H9 (cell line): Measurements from ENCODE around the gene CUL4B. TPM values are rescaled to one million over a fixed set of nuclear protein-coding genes. Genes with fewer than 3 reads are reported as not detected.

ENCODE experiments used
- DNase-seq: peaks from one replicate; pipeline ENCODE4 v3.0.0-alpha.2; 2017
- H2AFZ ChIP-seq: one replicate; pipeline ENCODE4 v1.6.1; 2013; ENCODE audit warnings: mild to moderate bottlenecking, low read length, control low read depth, moderate library complexity
- H2AK5ac ChIP-seq: 2 replicates; pipeline ENCODE4 v1.6.1; 2013; ENCODE audit warnings: low read length, control low read depth, mixed read lengths; ENCODE audit not compliant: insufficient read length
- H2BK120ac ChIP-seq: one replicate; pipeline ENCODE4 v1.6.1; 2013; ENCODE audit warnings: low read depth, mild to moderate bottlenecking, low read length, control low read depth, inconsistent platforms; ENCODE audit not compliant: poor library complexity, severe bottlenecking
- H2BK12ac ChIP-seq: 2 replicates; pipeline ENCODE4 v1.6.1; 2013; ENCODE audit warnings: low read length, control low read depth, mixed read lengths, low read depth; ENCODE audit not compliant: insufficient read length
- H2BK15ac ChIP-seq: 2 replicates; pipeline ENCODE4 v1.6.1; 2013; ENCODE audit warnings: low read depth, low read length, control low read depth
- H2BK20ac ChIP-seq: one replicate; pipeline ENCODE4 v1.6.1; 2013; ENCODE audit warnings: low read depth, mild to moderate bottlenecking, low read length, control low read depth, inconsistent platforms; ENCODE audit not compliant: poor library complexity, severe bottlenecking
- H2BK5ac ChIP-seq: 2 replicates; pipeline ENCODE4 v1.6.1; 2013; ENCODE audit warnings: low read length, control low read depth, mixed read lengths; ENCODE audit not compliant: insufficient read length
- H3K14ac ChIP-seq: 2 replicates; pipeline ENCODE4 v1.6.1; 2013; ENCODE audit warnings: low read length, control low read depth; ENCODE audit not compliant: insufficient read depth
- H3K18ac ChIP-seq: 2 replicates; pipeline ENCODE4 v1.6.1; 2013; ENCODE audit warnings: low read depth, mild to moderate bottlenecking, mixed read lengths, low read length, control low read depth; ENCODE audit not compliant: insufficient read length
- H3K23ac ChIP-seq: 2 replicates; pipeline ENCODE4 v1.6.1; 2013; ENCODE audit warnings: low read length, control low read depth, mixed read lengths, low read depth; ENCODE audit not compliant: insufficient read length
- H3K23me2 ChIP-seq: 2 replicates; pipeline ENCODE4 v1.6.1; 2013; ENCODE audit warnings: low read depth, mild to moderate bottlenecking, mixed read lengths, low read length, control low read depth; ENCODE audit not compliant: insufficient read length, poor library complexity, severe bottlenecking
- H3K27ac ChIP-seq: 2 replicates; pipeline ENCODE4 v1.5.1; 2013; ENCODE audit warnings: low read length, control low read depth, mixed read lengths, low read depth; ENCODE audit not compliant: insufficient read length
- H3K27me3 ChIP-seq: 2 replicates; pipeline ENCODE4 v1.6.1; 2013; ENCODE audit warnings: low read length, control low read depth, inconsistent platforms; ENCODE audit not compliant: insufficient read depth
- H3K4ac ChIP-seq: 2 replicates; pipeline ENCODE4 v1.6.1; 2013; ENCODE audit warnings: low read depth, mild to moderate bottlenecking, control low read depth, inconsistent platforms, low read length, moderate library complexity
- H3K4me1 ChIP-seq: 2 replicates; pipeline ENCODE4 v1.6.1; 2013; ENCODE audit warnings: low read length, control low read depth, inconsistent platforms; ENCODE audit not compliant: insufficient read depth
- H3K4me2 ChIP-seq: 2 replicates; pipeline ENCODE4 v1.6.1; 2013; ENCODE audit warnings: low read length, control low read depth, mixed read lengths; ENCODE audit not compliant: insufficient read length, insufficient read depth
- H3K56ac ChIP-seq: 2 replicates; pipeline ENCODE4 v1.6.1; 2013; ENCODE audit warnings: low read depth, mild to moderate bottlenecking, mixed read lengths, low read length, control low read depth; ENCODE audit not compliant: insufficient read length
- H3K79me1 ChIP-seq: 2 replicates; pipeline ENCODE4 v1.6.1; 2013; ENCODE audit warnings: low read depth, mild to moderate bottlenecking, moderate library complexity, low read length, control low read depth, inconsistent platforms; ENCODE audit not compliant: insufficient read depth, poor library complexity, severe bottlenecking
- H3K79me2 ChIP-seq: 2 replicates; pipeline ENCODE4 v1.6.1; 2013; ENCODE audit warnings: low read length, control low read depth, inconsistent platforms; ENCODE audit not compliant: insufficient read depth
- H3K9ac ChIP-seq: 2 replicates; pipeline ENCODE4 v1.6.1; 2013; ENCODE audit warnings: low read length, control low read depth, mixed read lengths; ENCODE audit not compliant: insufficient read length; ENCODE audit errors: extremely low read depth
- H3K9me3 ChIP-seq: one replicate; pipeline ENCODE4 v1.6.1; 2013; ENCODE audit warnings: low read depth, low read length, inconsistent platforms; ENCODE audit not compliant: control insufficient read depth
- H3T11ph ChIP-seq: one replicate; pipeline ENCODE4 v1.6.1; 2013; ENCODE audit warnings: mild to moderate bottlenecking, low read length, control low read depth, inconsistent platforms
- H4K20me1 ChIP-seq: one replicate; pipeline ENCODE4 v1.6.1; 2013; ENCODE audit not compliant: control insufficient read depth, insufficient read length, insufficient read depth
- H4K5ac ChIP-seq: 2 replicates; pipeline ENCODE4 v1.6.1; 2013; ENCODE audit warnings: low read depth, mild to moderate bottlenecking, mixed read lengths, low read length, control low read depth; ENCODE audit not compliant: insufficient read length
- H4K8ac ChIP-seq: replicated peaks from 2 replicates; pipeline ENCODE4 v1.6.1; 2013; ENCODE audit warnings: low read length, control low read depth, mixed read lengths, low read depth; ENCODE audit not compliant: insufficient read length
- H4K91ac ChIP-seq: 2 replicates; pipeline ENCODE4 v1.6.1; 2013; ENCODE audit warnings: low read depth, mild to moderate bottlenecking, moderate library complexity, mixed read lengths, low read length, control low read depth; ENCODE audit not compliant: insufficient read length
- H3K27ac Mint-ChIP-seq, 3 experiments: 2 replicates in 2 of 3; 3 replicates in 1 of 3; pipeline ENCODE4 v1.8.0; 2020 to 2021; ENCODE audit warnings: mixed read lengths in 3 of 3, mild to moderate bottlenecking in 1 of 3, moderate library complexity in 1 of 3
- H3K27me3 Mint-ChIP-seq: 2 replicates; pipeline ENCODE4 v1.8.0; 2021; ENCODE audit warnings: low read depth, mild to moderate bottlenecking, moderate library complexity, mixed read lengths
- H3K36me3 Mint-ChIP-seq, 3 experiments: 2 replicates in 2 of 3; 3 replicates in 1 of 3; pipeline ENCODE4 v1.8.0; 2020 to 2021; ENCODE audit warnings: low read depth in 3 of 3, mixed read lengths in 3 of 3; ENCODE audit not compliant: insufficient read depth in 1 of 3
- H3K4me1 Mint-ChIP-seq, 2 experiments: 2 replicates each; pipeline ENCODE4 v1.8.0; 2020; ENCODE audit warnings: mixed read lengths in 2 of 2
- H3K4me3 Mint-ChIP-seq, 2 experiments: 2 replicates in 1 of 2; 3 replicates in 1 of 2; pipeline ENCODE4 v1.8.0; 2020 to 2021; ENCODE audit warnings: mild to moderate bottlenecking in 2 of 2, mixed read lengths in 2 of 2, moderate library complexity in 1 of 2
- H3K9me3 Mint-ChIP-seq, 2 experiments: 2 replicates in 1 of 2; 3 replicates in 1 of 2; pipeline ENCODE4 v1.8.0; 2020; ENCODE audit warnings: mild to moderate bottlenecking in 2 of 2, mixed read lengths in 2 of 2, moderate library complexity in 1 of 2
- WGBS: extraction: QIAGEN DNeasy Blood & Tissue Kit; methylation state at CpG from one replicate; pipeline ENCODE4 v1.1.7; 2013; ENCODE audit warnings: missing lambda C conversion rate, low lambda C conversion rate, mixed read lengths; ENCODE audit not compliant: insufficient read length; ENCODE audit errors: extremely low coverage; 5-methylcytosine and 5-hydroxymethylcytosine counted together
- total RNA-seq: library from RNA; stranded (reverse); gene quantifications from 2 replicates; pipeline ENCODE4 v1.2.1, GENCODE V29; 2021
- TF ChIP-seq, protein P1 (sequence below): fragments of 200-600 bp; sonication (generic); conservative IDR thresholded peaks from 3 replicates; pipeline ENCODE4 v1.8.0; 2021; ENCODE audit warnings: antibody characterized with exemption, mild to moderate bottlenecking

CUL4B gene
- total RNA-seq, 1 experiment from 2014 or later: 48.4 TPM

DNA sequence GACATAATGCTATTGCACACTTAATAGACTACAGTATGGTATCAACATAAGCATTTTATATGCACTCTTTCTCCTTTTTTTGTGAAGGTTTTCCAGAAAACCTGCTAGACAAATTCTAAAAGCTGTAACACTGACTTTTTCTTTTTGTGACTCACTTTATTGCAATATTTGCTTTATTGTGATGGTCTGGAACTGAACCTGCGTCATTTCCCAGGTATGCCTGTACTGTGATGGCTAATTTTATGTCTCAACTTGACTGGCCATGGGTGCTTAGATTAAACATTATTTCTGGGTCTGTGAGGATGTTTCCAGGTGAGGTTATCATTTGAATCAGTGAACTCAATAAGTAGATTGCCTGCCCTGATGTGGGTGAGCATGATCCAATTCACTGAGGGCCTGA lies 56.2 kb downstream of the CUL4B start:
- H2BK15ac ChIP-seq: no peak overlapping the region
- H3K14ac ChIP-seq: no peak overlapping the region
- H4K91ac ChIP-seq: no peak overlapping the region
- no peak overlapping the region for H3K4me3 Mint-ChIP-seq
- no peak overlapping the region for H2BK120ac ChIP-seq
- peaks cover 44 to 50% of the 10 kb centered on the region in 2 experiments for H3K9me3 Mint-ChIP-seq
- no peak overlapping the region for H3K23ac ChIP-seq
- H4K20me1 ChIP-seq: no peaks in the 10 kb centered on the region
- no peak overlapping the region for H2AK5ac ChIP-seq
- no peaks in the 10 kb centered on the region for H3K79me2 ChIP-seq
- H3K56ac ChIP-seq: no peak overlapping the region
- TF ChIP-seq, protein P1, sequence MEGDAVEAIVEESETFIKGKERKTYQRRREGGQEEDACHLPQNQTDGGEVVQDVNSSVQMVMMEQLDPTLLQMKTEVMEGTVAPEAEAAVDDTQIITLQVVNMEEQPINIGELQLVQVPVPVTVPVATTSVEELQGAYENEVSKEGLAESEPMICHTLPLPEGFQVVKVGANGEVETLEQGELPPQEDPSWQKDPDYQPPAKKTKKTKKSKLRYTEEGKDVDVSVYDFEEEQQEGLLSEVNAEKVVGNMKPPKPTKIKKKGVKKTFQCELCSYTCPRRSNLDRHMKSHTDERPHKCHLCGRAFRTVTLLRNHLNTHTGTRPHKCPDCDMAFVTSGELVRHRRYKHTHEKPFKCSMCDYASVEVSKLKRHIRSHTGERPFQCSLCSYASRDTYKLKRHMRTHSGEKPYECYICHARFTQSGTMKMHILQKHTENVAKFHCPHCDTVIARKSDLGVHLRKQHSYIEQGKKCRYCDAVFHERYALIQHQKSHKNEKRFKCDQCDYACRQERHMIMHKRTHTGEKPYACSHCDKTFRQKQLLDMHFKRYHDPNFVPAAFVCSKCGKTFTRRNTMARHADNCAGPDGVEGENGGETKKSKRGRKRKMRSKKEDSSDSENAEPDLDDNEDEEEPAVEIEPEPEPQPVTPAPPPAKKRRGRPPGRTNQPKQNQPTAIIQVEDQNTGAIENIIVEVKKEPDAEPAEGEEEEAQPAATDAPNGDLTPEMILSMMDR: no peak
- H3K36me3 Mint-ChIP-seq: no peaks in the 10 kb centered on the region; a peak in 1 of 7 replicates
- no peaks in the 10 kb centered on the region for H3K23me2 ChIP-seq
- no peak overlapping the region for H4K8ac ChIP-seq
- no peak overlapping the region for H2BK5ac ChIP-seq
- H3K9me3 ChIP-seq: peaks cover 17% of the 10 kb centered on the region
- no peaks in the 10 kb centered on the region for H3K27me3 ChIP-seq
- H2AFZ ChIP-seq: no peak overlapping the region
- H2BK12ac ChIP-seq: no peak overlapping the region
- H3K4me1 ChIP-seq: no peaks in the 10 kb centered on the region
- H3K4me2 ChIP-seq: no peak overlapping the region
- no CpG with 5 or more reads among the region's 1 CpG for WGBS
- H3K18ac ChIP-seq: no peak overlapping the region
- DNase-seq: no peak
- H2BK20ac ChIP-seq: no peak overlapping the region
- no peak overlapping the region for H3K27ac ChIP-seq
- H3K27ac Mint-ChIP-seq: no peak overlapping the region
- no peak overlapping the region for H3K4ac ChIP-seq
- no peak overlapping the region for H3T11ph ChIP-seq
- no peak overlapping the region for H4K5ac ChIP-seq
- H3K4me1 Mint-ChIP-seq: no peaks in the 10 kb centered on the region
- no peaks in the 10 kb centered on the region for H3K79me1 ChIP-seq
- no peak overlapping the region for H3K9ac ChIP-seq
- H3K27me3 Mint-ChIP-seq: no peaks in the 10 kb centered on the region; the same call in 1 of the 2 replicates
